ENCODE data around the gene SLC10A2. TPM values are rescaled to one million over a fixed set of nuclear protein-coding genes. Genes with fewer than 3 reads are reported as not detected.

The SLC10A2 gene
- total RNA-seq, 1 experiment from 2014 or later, result not detected

GRCh38 chr13:103002279-103002678, 63.9 kb downstream of the SLC10A2 start:
- no peak for DNase-seq (ENCODE audit: low spot score)
- in situ Hi-C loops (cut with HindIII; ENCODE audit: low sequenced_read_pairs), result no loop called here

GRCh38 chr13:103000157-103000556, 66.1 kb downstream of the SLC10A2 start:
- in situ Hi-C loops (cut with HindIII; ENCODE audit: low sequenced_read_pairs), result no loop called here
- no peak for DNase-seq (ENCODE audit: low spot score)

GRCh38 chr13:102999499-102999898, 66.7 kb downstream of the SLC10A2 start:
- DNase-seq (ENCODE audit: low spot score), result no peak
- in situ Hi-C loops (cut with HindIII; ENCODE audit: low sequenced_read_pairs), result no loop called here

Other genes starting within 250 kb of the SLC10A2 start
- 15.9 and 50.2 TPM in 2 replicates for gene ERCC5, start 220.4 kb downstream of the SLC10A2 start, total RNA-seq (2014; rRNA removed; shearing (Covaris generic))

All from G401 (cell line).